ENCODE data around the gene TMEM115. TPM values are rescaled to one million over a fixed set of nuclear protein-coding genes. Genes with fewer than 3 reads are reported as not detected.

The TMEM115 gene
- total and polyA plus RNA-seq, 2 experiments from 2014 or later = 17.8 to 49.2 TPM

GRCh38 chr3:50333744-50334328 is 25.5 kb downstream of the TMEM115 start (continued):
- TF ChIP-seq EZH2 (IDR thresholded peaks at IDR 0.05; ENCODE audit: low read depth, unreplicated experiment) (no peak), ZNF462 (CRISPR knock-in tag; IDR thresholded peaks at IDR 0.05) (no peak), NANOG (IDR thresholded peaks at IDR 0.05; ENCODE audit: borderline replicate concordance) (no peak)

GRCh38 chr3:50331364-50331907 is 27.9 kb downstream of the TMEM115 start:
- no peaks in the 10 kb centered on the region for H3K9me2 ChIP-seq (ENCODE audit: insufficient read depth)
- Mint-ChIP-seq H3K4me3 (no peak overlapping the region), H3K36me3 (ENCODE audit: low read depth) (peaks cover 29% of the 10 kb centered on the region), H3K9me3 (no peaks in the 10 kb centered on the region), H3K27me3 (ENCODE audit: insufficient read depth, low read depth, poor library complexity) (peaks cover 8% of the 10 kb centered on the region), H3K4me1 (peaks cover 21% of the 10 kb centered on the region; the same call in 2 of the 3 replicates), H3K27ac (no peak overlapping the region)
- DNase-seq (ENCODE audit: low spot score) = no peak
- H3K27me3 ChIP-seq (ENCODE audit: insufficient read depth) = no peaks in the 10 kb centered on the region
- no peak for ATAC-seq
- H4K20me1 ChIP-seq (replicated peaks; ENCODE audit: insufficient read depth) = peaks cover 24% of the 10 kb centered on the region
- H2AFZ ChIP-seq = no peak overlapping the region
- peaks cover 46% of the 10 kb centered on the region for H3K79me2 ChIP-seq (replicated peaks; ENCODE audit: insufficient read depth)
- no peak overlapping the region for H3K4me2 ChIP-seq
- peaks cover 19% of the 10 kb centered on the region for H3K4me1 ChIP-seq (ENCODE audit: insufficient read depth)
- peaks cover 8% of the 10 kb centered on the region for H3K36me3 ChIP-seq (ENCODE audit: insufficient read depth)
- no peak overlapping the region for H3K27ac ChIP-seq (ENCODE audit: low read depth)
- H3K4me3 ChIP-seq = no peak overlapping the region
- H3F3A ChIP-seq (replicated peaks; ENCODE audit: low read depth) = peaks cover 30% of the 10 kb centered on the region
- TF ChIP-seq, protein P1, sequence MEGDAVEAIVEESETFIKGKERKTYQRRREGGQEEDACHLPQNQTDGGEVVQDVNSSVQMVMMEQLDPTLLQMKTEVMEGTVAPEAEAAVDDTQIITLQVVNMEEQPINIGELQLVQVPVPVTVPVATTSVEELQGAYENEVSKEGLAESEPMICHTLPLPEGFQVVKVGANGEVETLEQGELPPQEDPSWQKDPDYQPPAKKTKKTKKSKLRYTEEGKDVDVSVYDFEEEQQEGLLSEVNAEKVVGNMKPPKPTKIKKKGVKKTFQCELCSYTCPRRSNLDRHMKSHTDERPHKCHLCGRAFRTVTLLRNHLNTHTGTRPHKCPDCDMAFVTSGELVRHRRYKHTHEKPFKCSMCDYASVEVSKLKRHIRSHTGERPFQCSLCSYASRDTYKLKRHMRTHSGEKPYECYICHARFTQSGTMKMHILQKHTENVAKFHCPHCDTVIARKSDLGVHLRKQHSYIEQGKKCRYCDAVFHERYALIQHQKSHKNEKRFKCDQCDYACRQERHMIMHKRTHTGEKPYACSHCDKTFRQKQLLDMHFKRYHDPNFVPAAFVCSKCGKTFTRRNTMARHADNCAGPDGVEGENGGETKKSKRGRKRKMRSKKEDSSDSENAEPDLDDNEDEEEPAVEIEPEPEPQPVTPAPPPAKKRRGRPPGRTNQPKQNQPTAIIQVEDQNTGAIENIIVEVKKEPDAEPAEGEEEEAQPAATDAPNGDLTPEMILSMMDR (conservative IDR thresholded peaks at IDR 0.05; ENCODE audit: low read depth in 2 of 2) = no peak
- TF ChIP-seq, protein P2, sequence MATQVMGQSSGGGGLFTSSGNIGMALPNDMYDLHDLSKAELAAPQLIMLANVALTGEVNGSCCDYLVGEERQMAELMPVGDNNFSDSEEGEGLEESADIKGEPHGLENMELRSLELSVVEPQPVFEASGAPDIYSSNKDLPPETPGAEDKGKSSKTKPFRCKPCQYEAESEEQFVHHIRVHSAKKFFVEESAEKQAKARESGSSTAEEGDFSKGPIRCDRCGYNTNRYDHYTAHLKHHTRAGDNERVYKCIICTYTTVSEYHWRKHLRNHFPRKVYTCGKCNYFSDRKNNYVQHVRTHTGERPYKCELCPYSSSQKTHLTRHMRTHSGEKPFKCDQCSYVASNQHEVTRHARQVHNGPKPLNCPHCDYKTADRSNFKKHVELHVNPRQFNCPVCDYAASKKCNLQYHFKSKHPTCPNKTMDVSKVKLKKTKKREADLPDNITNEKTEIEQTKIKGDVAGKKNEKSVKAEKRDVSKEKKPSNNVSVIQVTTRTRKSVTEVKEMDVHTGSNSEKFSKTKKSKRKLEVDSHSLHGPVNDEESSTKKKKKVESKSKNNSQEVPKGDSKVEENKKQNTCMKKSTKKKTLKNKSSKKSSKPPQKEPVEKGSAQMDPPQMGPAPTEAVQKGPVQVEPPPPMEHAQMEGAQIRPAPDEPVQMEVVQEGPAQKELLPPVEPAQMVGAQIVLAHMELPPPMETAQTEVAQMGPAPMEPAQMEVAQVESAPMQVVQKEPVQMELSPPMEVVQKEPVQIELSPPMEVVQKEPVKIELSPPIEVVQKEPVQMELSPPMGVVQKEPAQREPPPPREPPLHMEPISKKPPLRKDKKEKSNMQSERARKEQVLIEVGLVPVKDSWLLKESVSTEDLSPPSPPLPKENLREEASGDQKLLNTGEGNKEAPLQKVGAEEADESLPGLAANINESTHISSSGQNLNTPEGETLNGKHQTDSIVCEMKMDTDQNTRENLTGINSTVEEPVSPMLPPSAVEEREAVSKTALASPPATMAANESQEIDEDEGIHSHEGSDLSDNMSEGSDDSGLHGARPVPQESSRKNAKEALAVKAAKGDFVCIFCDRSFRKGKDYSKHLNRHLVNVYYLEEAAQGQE (IDR thresholded peaks at IDR 0.05; ENCODE audit: unreplicated experiment) = no peak

All from GM23338 (cell line).